RWPE1 (cell line): Measurements from ENCODE around the gene SLC31A2.

Experiments used
- CTCF ChIA-PET: fragments of 350-600 bp; sonication (Branson Sonifier 250); formaldehyde crosslinking; extraction: SDS; loops from one replicate; lab custom pipeline; 2021; lab: Yijun Ruan, JAX
- POLR2A ChIA-PET: fragments of 400-600 bp; formaldehyde crosslinking; extraction: SDS; loops from one replicate; lab custom pipeline; 2020; ENCODE audit warnings: antibody characterized with exemption; ENCODE audit not compliant: low non-redundant PET; lab: Yijun Ruan, JAX
- DNase-seq: peaks from one replicate; pipeline ENCODE4 v3.0.0; 2012; ENCODE audit warnings: low spot score
- H3K27ac ChIP-seq: fragments of 450-650 bp; 2 replicates; pipeline ENCODE4 v1.5.1; 2017
- TF ChIP-seq, protein P1 (sequence below): fragments of 450-650 bp; conservative IDR thresholded peaks from 2 replicates; pipeline ENCODE4 v1.5.1; 2017; ENCODE audit warnings: low read depth, mild to moderate bottlenecking

The SLC31A2 gene

DNA sequence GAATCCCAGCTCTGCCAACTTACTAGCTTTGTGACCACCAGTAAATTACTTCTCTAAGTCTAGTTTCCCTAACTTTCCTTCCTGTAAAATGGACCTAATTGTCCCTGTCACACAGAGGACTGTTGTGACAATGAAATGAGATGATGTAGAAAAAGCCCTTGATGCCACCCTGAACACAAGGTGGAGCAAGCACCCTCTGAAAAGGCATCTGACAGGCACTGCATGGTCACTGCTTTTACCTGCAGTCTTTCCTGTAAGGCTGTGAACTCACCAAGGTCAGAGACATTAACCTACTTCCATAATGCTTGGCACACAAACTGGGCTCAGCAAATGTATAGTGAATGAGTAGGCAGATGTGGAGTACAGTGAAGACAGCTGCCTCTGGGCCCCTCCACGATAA lies 6.1 kb downstream of the SLC31A2 start:
- POLR2A ChIA-PET, result no interaction called here
- peak overlapping the region; percentile 21 for H3K27ac ChIP-seq
- CTCF ChIA-PET, result interaction anchor here (0.6 kb wide), 2 partner anchors 8 to 1522 kb away, joined by 3 read pairs; no protein-coding TSS in a partner anchor
- TF ChIP-seq, protein P1, sequence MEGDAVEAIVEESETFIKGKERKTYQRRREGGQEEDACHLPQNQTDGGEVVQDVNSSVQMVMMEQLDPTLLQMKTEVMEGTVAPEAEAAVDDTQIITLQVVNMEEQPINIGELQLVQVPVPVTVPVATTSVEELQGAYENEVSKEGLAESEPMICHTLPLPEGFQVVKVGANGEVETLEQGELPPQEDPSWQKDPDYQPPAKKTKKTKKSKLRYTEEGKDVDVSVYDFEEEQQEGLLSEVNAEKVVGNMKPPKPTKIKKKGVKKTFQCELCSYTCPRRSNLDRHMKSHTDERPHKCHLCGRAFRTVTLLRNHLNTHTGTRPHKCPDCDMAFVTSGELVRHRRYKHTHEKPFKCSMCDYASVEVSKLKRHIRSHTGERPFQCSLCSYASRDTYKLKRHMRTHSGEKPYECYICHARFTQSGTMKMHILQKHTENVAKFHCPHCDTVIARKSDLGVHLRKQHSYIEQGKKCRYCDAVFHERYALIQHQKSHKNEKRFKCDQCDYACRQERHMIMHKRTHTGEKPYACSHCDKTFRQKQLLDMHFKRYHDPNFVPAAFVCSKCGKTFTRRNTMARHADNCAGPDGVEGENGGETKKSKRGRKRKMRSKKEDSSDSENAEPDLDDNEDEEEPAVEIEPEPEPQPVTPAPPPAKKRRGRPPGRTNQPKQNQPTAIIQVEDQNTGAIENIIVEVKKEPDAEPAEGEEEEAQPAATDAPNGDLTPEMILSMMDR, result no peak
- DNase-seq, result no peak

DNA sequence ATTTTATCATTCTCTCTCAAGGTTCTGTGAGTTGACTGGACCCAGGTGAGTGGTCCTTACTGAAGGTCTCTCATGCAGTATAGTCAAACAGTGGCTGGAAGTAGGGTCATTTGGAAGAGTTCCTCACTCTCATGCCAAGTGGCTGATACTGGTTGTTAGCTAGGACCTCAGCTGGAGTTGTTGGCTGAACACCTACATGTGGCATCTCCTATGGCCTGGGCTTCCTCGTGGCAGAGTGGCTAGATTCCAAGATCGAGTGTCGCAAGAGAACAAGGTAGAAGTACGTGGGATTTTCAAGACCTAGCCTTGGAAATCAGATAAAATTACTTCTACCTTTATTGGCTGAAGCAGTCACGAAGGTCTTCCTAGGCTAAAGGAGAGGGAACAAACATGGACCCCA lies 7.6 kb downstream of the SLC31A2 start:
- no peak overlapping the region for H3K27ac ChIP-seq
- ChIA-PET CTCF (interaction anchor here (0.6 to 0.7 kb wide), 3 partner anchors 45 to 299 kb away, joined by 3 to 4 read pairs (median 3); no protein-coding TSS in a partner anchor), POLR2A (no interaction called here)
- no peak for DNase-seq
- TF ChIP-seq, protein P1, result no peak

DNA sequence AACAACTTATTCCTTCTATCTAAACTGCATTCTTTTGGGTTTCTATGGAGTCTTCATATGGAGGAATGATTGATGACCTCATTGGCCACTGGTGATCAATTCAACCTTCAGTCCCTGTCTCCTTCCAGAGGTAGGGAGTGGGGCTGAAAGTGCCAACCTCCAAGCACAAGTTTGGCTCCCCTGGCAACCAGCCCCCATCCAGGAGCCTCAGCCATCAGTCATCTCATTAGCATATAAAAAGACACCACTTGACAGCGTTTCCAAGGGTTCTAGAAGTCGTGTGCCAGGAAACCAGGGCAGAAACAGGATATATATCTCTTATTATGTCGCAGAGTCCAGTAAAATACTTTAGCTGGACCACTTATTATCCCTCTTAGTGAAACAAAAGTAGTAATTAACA lies 9.8 kb downstream of the SLC31A2 start:
- H3K27ac ChIP-seq, result no peak overlapping the region
- DNase-seq, result no peak
- POLR2A ChIA-PET, result no interaction called here
- CTCF ChIA-PET, result no interaction called here
- TF ChIP-seq, protein P1, result no peak

DNA sequence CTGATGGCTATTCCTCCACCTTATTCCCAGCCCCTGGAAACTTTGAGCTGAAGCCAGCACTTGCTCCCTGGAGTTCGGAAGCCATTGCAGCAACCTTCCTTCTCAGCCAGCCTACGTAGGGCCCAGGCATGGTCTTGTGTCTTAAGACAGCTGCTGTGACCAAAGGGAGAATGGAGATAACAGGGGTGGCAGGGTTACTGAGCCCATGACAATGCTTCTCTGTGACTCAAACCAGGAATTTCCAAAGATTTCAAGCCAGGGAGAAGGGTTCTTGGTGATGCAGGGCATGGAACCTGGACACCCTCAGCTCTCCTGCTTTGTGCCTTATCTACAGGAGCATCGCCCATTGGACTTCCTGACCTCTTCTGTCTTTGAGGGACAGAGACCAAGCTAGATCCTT lies 12.2 kb downstream of the SLC31A2 start:
- CTCF ChIA-PET, result no interaction called here
- TF ChIP-seq, protein P1, result no peak
- DNase-seq, result no peak
- POLR2A ChIA-PET, result no interaction called here
- no peak overlapping the region; the same call in 1 of the 2 replicates for H3K27ac ChIP-seq

DNA sequence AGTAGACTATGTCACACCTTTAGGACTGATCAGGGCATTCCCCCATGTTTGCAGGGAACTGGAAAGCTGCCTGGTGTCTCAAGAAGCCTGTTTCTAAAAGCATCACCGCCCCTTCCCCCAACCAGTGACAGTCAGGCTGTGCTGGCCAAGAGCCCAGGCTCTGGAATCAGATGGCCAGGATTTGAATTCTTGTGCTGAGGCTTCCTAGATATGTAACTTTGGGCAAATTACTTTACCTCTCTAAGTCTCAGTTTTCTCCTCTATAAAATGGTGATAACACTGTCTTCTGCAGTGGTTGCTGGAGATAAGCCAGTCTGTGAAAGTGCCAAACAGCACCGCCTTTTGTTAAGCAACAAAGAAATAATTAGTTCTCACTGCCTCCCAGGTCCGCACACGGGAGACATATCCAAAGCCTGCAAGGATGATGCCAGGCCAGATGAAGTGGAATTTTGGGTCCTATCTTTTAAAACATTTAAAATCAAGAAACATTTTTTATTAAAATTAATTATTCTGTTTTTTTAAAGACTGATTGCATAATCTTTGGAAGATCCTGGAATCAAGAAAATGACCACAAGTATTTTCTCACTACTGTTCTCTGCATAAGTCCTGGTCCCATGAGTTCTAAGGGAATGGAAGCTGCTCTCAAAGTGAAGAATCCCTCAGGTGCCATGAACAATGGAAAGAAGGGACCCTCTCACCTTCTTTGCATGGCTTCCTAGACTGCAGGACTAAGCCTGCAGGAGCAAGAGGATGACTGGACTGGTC lies 13.9 kb downstream of the SLC31A2 start:
- TF ChIP-seq, protein P1, result no peak
- POLR2A ChIA-PET, result interaction anchor here (0.7 kb wide), 1 partner anchor 64 kb away, joined by 3 read pairs; no protein-coding TSS in a partner anchor
- 0 out of 2 replicates have a peak overlapping the region, but pooled peaks have one; percentile 19 for H3K27ac ChIP-seq
- CTCF ChIA-PET, result interaction anchor here (0.6 to 1.1 kb wide), 5 partner anchors 8 to 626 kb away, joined by 3 to 5 read pairs (median 3); no protein-coding TSS in a partner anchor
- no peak for DNase-seq

DNA sequence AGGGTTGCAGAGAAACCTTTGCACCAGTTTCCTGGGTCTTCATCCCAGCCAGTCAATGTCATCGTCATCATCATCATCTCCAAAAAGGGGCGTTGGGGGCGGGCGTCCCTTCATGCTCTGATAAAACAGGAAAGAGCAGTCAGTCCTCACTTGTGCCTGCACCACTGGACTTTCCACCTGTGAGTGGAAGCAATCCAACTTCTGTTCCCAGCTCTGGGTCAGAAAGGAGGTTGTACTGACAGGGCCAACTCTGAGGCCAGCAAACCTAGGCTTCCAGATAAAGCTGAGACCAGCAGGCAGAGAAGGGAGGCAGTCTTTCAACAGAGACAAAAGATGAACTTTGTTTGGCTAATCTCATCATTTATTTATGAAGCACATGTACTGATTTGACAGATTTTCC lies 15.2 kb downstream of the SLC31A2 start:
- CTCF ChIA-PET, result no interaction called here
- POLR2A ChIA-PET, result no interaction called here
- TF ChIP-seq, protein P1, result no peak
- H3K27ac ChIP-seq, result peak overlapping the region; percentile 8; the same call in 1 of the 2 replicates
- DNase-seq, result no peak
